WTC11 (cell line): ENCODE measurements around the gene PEAK1. TPM values are rescaled to one million over a fixed set of nuclear protein-coding genes. Genes with fewer than 3 reads are reported as not detected.

Experiments
- ATAC-seq: fragments of 200-7000 bp; cut with Tn5 transposase; 2 replicates; pipeline ENCODE4 v1.10.0; 2021; ENCODE audit warnings: mild to moderate bottlenecking, moderate library complexity
- CTCF ChIA-PET: fragments of 300-600 bp; sonication (Branson Sonifier 250); formaldehyde crosslinking; loops from one replicate; lab custom pipeline; 2021; ENCODE audit warnings: antibody characterized with exemption; lab: Charles Lee
- POLR2A ChIA-PET: fragments of 350-600 bp; sonication (Branson Sonifier 250); formaldehyde crosslinking; loops from one replicate; lab custom pipeline; 2021; ENCODE audit warnings: antibody characterized with exemption; lab: Charles Lee
- DNase-seq: peaks from one replicate; pipeline ENCODE4 v3.0.0; 2021; ENCODE audit warnings: low spot score
- H3K27ac Mint-ChIP-seq: 2 replicates; pipeline ENCODE4 v1.8.0; 2021; ENCODE audit warnings: mixed read lengths
- H3K27me3 Mint-ChIP-seq: 2 replicates; pipeline ENCODE4 v1.8.0; 2021; ENCODE audit warnings: low read depth, mild to moderate bottlenecking, moderate library complexity, mixed read lengths
- H3K36me3 Mint-ChIP-seq: 2 replicates; pipeline ENCODE4 v1.8.0; 2021; ENCODE audit warnings: mixed read lengths
- H3K4me1 Mint-ChIP-seq: 2 replicates; pipeline ENCODE4 v1.8.0; 2022; ENCODE audit warnings: mixed read lengths
- H3K4me3 Mint-ChIP-seq: 2 replicates; pipeline ENCODE4 v1.8.0; 2021; ENCODE audit warnings: mild to moderate bottlenecking, moderate library complexity, mixed read lengths
- H3K9me3 Mint-ChIP-seq: 2 replicates; pipeline ENCODE4 v1.8.0; 2021; ENCODE audit warnings: mixed read lengths
- ATF1 ChIP-seq: sonication (generic); formaldehyde crosslinking; IDR thresholded peaks from 2 replicates; pipeline ENCODE4 v1.8.1; 2023; ENCODE audit warnings: mild to moderate bottlenecking, moderate library complexity, missing genetic modification reagents
- CBFB ChIP-seq: sonication (generic); formaldehyde crosslinking; IDR thresholded peaks from 2 replicates; pipeline ENCODE4 v1.8.1; 2022; ENCODE audit warnings: mild to moderate bottlenecking, low read depth, missing genetic modification reagents
- CREM ChIP-seq: sonication (generic); formaldehyde crosslinking; IDR thresholded peaks from 2 replicates; pipeline ENCODE4 v1.8.1; 2022; ENCODE audit warnings: mild to moderate bottlenecking, missing genetic modification reagents, moderate library complexity
- ELF4 ChIP-seq: sonication (generic); formaldehyde crosslinking; IDR thresholded peaks from 2 replicates; pipeline ENCODE4 v1.8.1; 2022; ENCODE audit warnings: low read depth, mild to moderate bottlenecking, moderate library complexity, missing genetic modification reagents
- EMX1 ChIP-seq: fragments of 250-450 bp; sonication (Bioruptor Pico); IDR thresholded peaks from 2 replicates; pipeline ENCODE4 v1.8.0; 2021; ENCODE audit warnings: mild to moderate bottlenecking
- ETV6 ChIP-seq: sonication (generic); formaldehyde crosslinking; IDR thresholded peaks from 2 replicates; pipeline ENCODE4 v1.8.1; 2022; ENCODE audit warnings: mild to moderate bottlenecking, missing genetic modification reagents
- HMGA2 ChIP-seq: fragments of 250-450 bp; sonication (Bioruptor Pico); IDR thresholded peaks from 2 replicates; pipeline ENCODE4 v1.4.0; 2021; ENCODE audit warnings: mild to moderate bottlenecking, moderate library complexity
- JAZF1 ChIP-seq: fragments of 250-450 bp; sonication (Bioruptor Pico); IDR thresholded peaks from 2 replicates; pipeline ENCODE4 v1.9.0; 2021; ENCODE audit warnings: moderate library complexity, mild to moderate bottlenecking, inconsistent platforms
- KAT7 ChIP-seq: sonication (generic); formaldehyde crosslinking; IDR thresholded peaks from 2 replicates; pipeline ENCODE4 v1.8.1; 2023; ENCODE audit warnings: missing genetic modification reagents, mild to moderate bottlenecking, borderline replicate concordance
- NR1H2 ChIP-seq: sonication (generic); formaldehyde crosslinking; IDR thresholded peaks from 2 replicates; pipeline ENCODE4 v1.9.0; 2021; ENCODE audit warnings: mild to moderate bottlenecking, moderate library complexity, missing genetic modification reagents
- NR2C2 ChIP-seq: sonication (generic); formaldehyde crosslinking; IDR thresholded peaks from 2 replicates; pipeline ENCODE4 v1.8.0; 2022; ENCODE audit warnings: mild to moderate bottlenecking, missing genetic modification reagents
- RORB ChIP-seq: fragments of 250-450 bp; sonication (Bioruptor Pico); IDR thresholded peaks from 2 replicates; pipeline ENCODE4 v1.9.0; 2021; ENCODE audit warnings: mild to moderate bottlenecking
- ZBTB21 ChIP-seq: sonication (generic); formaldehyde crosslinking; IDR thresholded peaks from 2 replicates; pipeline ENCODE4 v1.8.1; 2023; ENCODE audit warnings: mild to moderate bottlenecking, missing genetic modification reagents, borderline replicate concordance
- ZNF396 ChIP-seq: fragments of 250-450 bp; sonication (Bioruptor Pico); IDR thresholded peaks from 2 replicates; pipeline ENCODE4 v1.8.0; 2021; ENCODE audit warnings: mild to moderate bottlenecking, moderate library complexity, borderline replicate concordance
- total RNA-seq: library from RNA; stranded (reverse); gene quantifications from 3 replicates; pipeline ENCODE4 v1.2.3, GENCODE V29; 2021
- TF ChIP-seq, protein P1 (sequence below): sonication (generic); formaldehyde crosslinking; conservative IDR thresholded peaks from 2 replicates; pipeline ENCODE4 v1.8.1; 2023; ENCODE audit warnings: mild to moderate bottlenecking, low read depth, missing genetic modification reagents, moderate library complexity
- TF ChIP-seq, protein P2 (sequence below): sonication (generic); formaldehyde crosslinking; IDR thresholded peaks from 2 replicates; pipeline ENCODE4 v1.8.0; 2022; ENCODE audit warnings: mild to moderate bottlenecking, missing genetic modification reagents
- TF ChIP-seq, protein P3 (sequence below): sonication (generic); formaldehyde crosslinking; IDR thresholded peaks from 2 replicates; pipeline ENCODE4 v1.8.0; 2023; ENCODE audit warnings: missing genetic modification reagents, mild to moderate bottlenecking, borderline replicate concordance
- TF ChIP-seq, protein P4 (sequence below): sonication (generic); formaldehyde crosslinking; IDR thresholded peaks from 2 replicates; pipeline ENCODE4 v1.8.1; 2022; ENCODE audit warnings: missing genetic modification reagents, borderline replicate concordance
- TF ChIP-seq, protein P5 (sequence below): fragments of 200-600 bp; IDR thresholded peaks from 2 replicates; pipeline ENCODE4 v1.8.0; 2022; ENCODE audit warnings: antibody characterized with exemption

PEAK1 gene
- total RNA-seq, 1 experiment from 2014 or later = 49.0 TPM

DNA sequence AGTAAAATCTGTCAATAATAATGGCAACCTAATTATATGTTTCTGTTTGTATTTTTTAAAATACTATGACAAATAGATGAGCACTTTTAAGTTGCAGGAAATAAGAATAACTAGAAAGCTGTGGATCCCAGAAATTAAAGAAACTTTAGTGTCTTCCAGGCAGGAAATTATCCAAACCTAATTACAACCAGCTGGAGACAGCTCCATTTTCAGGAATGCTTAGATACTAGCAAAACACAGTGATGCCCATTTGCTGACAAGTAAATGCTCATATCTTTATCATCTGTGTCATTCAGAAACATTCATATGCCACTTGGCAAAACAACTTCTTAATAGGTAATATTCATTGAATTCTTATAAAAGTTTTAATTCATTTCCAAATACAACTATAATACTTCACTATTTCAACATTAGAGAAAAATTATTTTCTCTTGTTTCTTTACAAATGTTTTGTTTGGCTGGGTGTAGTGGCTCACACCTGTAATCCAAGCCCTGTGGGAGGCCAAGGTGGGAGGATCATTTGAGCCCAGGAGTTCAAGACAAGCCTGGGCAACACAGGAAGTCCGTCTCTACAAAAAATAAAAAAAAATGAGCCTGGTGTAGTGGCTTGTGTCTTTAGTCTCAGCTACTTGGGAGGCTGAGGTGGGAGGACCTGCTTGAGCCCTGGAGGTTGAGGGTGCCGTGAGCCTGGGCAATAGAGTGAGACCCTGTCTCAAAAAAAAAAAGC lies 179.9 kb downstream of the PEAK1 start:
- no peak overlapping the region for H3K4me3 Mint-ChIP-seq
- ATAC-seq = no peak

DNA sequence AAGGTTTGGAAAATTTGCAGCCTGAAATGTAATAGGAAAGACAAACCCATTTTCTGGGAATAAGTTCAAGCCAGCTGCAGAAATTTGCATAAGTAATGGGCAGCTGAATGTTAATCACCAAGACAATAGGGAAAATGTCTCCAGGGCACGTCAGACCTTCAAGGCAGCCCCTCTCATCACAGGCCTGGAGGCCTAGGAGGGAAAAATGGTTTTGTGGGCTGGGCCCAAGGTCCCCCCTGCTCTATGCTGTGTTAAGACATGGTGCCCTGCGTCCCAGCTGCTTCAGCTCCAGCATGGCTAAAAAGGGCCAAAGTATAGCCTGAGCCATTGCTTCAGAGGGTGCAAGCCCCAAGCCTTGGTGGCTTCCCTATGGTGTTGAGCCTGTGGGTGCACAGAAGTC lies 184.3 kb downstream of the PEAK1 start:
- TF ChIP-seq NR2C2 (CRISPR knock-in tag) (no peak), ZNF396 (CRISPR knock-in tag) (no peak), ZBTB21 (CRISPR knock-in tag) (no peak), ETV6 (CRISPR knock-in tag) (no peak), KAT7 (CRISPR knock-in tag) (no peak), EMX1 (CRISPR knock-in tag) (no peak), CREM (CRISPR knock-in tag) (no peak)
- TF ChIP-seq, protein P1, sequence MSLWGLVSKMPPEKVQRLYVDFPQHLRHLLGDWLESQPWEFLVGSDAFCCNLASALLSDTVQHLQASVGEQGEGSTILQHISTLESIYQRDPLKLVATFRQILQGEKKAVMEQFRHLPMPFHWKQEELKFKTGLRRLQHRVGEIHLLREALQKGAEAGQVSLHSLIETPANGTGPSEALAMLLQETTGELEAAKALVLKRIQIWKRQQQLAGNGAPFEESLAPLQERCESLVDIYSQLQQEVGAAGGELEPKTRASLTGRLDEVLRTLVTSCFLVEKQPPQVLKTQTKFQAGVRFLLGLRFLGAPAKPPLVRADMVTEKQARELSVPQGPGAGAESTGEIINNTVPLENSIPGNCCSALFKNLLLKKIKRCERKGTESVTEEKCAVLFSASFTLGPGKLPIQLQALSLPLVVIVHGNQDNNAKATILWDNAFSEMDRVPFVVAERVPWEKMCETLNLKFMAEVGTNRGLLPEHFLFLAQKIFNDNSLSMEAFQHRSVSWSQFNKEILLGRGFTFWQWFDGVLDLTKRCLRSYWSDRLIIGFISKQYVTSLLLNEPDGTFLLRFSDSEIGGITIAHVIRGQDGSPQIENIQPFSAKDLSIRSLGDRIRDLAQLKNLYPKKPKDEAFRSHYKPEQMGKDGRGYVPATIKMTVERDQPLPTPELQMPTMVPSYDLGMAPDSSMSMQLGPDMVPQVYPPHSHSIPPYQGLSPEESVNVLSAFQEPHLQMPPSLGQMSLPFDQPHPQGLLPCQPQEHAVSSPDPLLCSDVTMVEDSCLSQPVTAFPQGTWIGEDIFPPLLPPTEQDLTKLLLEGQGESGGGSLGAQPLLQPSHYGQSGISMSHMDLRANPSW (CRISPR knock-in tag) = no peak
- TF ChIP-seq, protein P2, sequence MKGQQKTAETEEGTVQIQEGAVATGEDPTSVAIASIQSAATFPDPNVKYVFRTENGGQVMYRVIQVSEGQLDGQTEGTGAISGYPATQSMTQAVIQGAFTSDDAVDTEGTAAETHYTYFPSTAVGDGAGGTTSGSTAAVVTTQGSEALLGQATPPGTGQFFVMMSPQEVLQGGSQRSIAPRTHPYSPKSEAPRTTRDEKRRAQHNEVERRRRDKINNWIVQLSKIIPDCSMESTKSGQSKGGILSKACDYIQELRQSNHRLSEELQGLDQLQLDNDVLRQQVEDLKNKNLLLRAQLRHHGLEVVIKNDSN (CRISPR knock-in tag) = no peak
- TF ChIP-seq, all 79 proteins: peak for 0
- no peak overlapping the region for H3K27ac Mint-ChIP-seq
- no peaks in the 10 kb centered on the region for H3K4me1 Mint-ChIP-seq
- CTCF ChIA-PET = no interaction called here
- peaks cover 35% of the 10 kb centered on the region for H3K36me3 Mint-ChIP-seq
- ATAC-seq = no peak
- DNase-seq = no peak
- H3K27me3 Mint-ChIP-seq = no peaks in the 10 kb centered on the region
- peaks cover 25% of the 10 kb centered on the region for H3K9me3 Mint-ChIP-seq
- no peak overlapping the region for H3K4me3 Mint-ChIP-seq
- POLR2A ChIA-PET = no interaction called here

More for the DNA sequence above, 179.9 kb downstream of the PEAK1 start:
- no peaks in the 10 kb centered on the region for H3K27me3 Mint-ChIP-seq
- DNase-seq = no peak
- CTCF ChIA-PET = no interaction called here
- peaks cover 22% of the 10 kb centered on the region for H3K9me3 Mint-ChIP-seq
- POLR2A ChIA-PET = no interaction called here
- H3K27ac Mint-ChIP-seq = no peak overlapping the region
- H3K36me3 Mint-ChIP-seq = peaks cover 31% of the 10 kb centered on the region
- H3K4me1 Mint-ChIP-seq = no peaks in the 10 kb centered on the region
- no peak for TF ChIP-seq CBFB (CRISPR knock-in tag)
- TF ChIP-seq ZNF396 (CRISPR knock-in tag) = no peak

DNA sequence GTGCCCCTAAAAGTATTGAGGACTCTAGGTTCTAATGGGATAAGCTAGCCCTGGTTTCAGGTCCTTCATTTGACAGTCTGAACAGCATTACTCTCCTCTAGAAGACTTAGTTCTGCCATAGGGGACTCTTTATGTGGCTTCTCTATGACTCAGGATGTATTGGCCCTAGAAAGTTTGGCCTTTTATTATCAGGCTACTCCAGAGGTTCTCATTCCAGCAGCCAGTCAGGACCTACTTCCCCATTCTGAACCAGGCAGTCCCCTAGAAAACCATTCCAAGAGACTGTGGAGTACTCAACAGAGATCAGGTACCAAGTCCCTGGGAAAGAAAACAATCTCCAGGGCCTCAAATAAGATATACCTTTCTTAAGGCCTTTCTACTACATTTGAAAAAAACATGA lies 191.1 kb downstream of the PEAK1 start:
- DNase-seq (no peak), ATAC-seq (no peak)
- peaks cover 24% of the 10 kb centered on the region for H3K4me1 Mint-ChIP-seq
- ChIA-PET CTCF (interaction anchor here (1.5 kb wide), 1 partner anchor 315 kb away, joined by 5 read pairs; no protein-coding TSS in a partner anchor), POLR2A (no interaction called here)
- H3K36me3 Mint-ChIP-seq = no peaks in the 10 kb centered on the region
- TF ChIP-seq JAZF1 (CRISPR knock-in tag) (no peak), NR2C2 (CRISPR knock-in tag) (no peak), NR1H2 (CRISPR knock-in tag) (no peak), RORB (CRISPR knock-in tag) (no peak), ATF1 (no peak), ZBTB21 (CRISPR knock-in tag) (no peak), ELF4 (CRISPR knock-in tag) (no peak), KAT7 (CRISPR knock-in tag) (no peak), HMGA2 (CRISPR knock-in tag) (no peak)
- TF ChIP-seq, protein P3, sequence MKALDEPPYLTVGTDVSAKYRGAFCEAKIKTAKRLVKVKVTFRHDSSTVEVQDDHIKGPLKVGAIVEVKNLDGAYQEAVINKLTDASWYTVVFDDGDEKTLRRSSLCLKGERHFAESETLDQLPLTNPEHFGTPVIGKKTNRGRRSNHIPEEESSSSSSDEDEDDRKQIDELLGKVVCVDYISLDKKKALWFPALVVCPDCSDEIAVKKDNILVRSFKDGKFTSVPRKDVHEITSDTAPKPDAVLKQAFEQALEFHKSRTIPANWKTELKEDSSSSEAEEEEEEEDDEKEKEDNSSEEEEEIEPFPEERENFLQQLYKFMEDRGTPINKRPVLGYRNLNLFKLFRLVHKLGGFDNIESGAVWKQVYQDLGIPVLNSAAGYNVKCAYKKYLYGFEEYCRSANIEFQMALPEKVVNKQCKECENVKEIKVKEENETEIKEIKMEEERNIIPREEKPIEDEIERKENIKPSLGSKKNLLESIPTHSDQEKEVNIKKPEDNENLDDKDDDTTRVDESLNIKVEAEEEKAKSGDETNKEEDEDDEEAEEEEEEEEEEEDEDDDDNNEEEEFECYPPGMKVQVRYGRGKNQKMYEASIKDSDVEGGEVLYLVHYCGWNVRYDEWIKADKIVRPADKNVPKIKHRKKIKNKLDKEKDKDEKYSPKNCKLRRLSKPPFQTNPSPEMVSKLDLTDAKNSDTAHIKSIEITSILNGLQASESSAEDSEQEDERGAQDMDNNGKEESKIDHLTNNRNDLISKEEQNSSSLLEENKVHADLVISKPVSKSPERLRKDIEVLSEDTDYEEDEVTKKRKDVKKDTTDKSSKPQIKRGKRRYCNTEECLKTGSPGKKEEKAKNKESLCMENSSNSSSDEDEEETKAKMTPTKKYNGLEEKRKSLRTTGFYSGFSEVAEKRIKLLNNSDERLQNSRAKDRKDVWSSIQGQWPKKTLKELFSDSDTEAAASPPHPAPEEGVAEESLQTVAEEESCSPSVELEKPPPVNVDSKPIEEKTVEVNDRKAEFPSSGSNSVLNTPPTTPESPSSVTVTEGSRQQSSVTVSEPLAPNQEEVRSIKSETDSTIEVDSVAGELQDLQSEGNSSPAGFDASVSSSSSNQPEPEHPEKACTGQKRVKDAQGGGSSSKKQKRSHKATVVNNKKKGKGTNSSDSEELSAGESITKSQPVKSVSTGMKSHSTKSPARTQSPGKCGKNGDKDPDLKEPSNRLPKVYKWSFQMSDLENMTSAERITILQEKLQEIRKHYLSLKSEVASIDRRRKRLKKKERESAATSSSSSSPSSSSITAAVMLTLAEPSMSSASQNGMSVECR = no peak
- TF ChIP-seq, protein P4, sequence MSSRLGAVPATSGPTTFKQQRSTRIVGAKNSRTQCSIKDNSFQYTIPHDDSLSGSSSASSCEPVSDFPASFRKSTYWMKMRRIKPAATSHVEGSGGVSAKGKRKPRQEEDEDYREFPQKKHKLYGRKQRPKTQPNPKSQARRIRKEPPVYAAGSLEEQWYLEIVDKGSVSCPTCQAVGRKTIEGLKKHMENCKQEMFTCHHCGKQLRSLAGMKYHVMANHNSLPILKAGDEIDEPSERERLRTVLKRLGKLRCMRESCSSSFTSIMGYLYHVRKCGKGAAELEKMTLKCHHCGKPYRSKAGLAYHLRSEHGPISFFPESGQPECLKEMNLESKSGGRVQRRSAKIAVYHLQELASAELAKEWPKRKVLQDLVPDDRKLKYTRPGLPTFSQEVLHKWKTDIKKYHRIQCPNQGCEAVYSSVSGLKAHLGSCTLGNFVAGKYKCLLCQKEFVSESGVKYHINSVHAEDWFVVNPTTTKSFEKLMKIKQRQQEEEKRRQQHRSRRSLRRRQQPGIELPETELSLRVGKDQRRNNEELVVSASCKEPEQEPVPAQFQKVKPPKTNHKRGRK = no peak
- TF ChIP-seq, protein P5, sequence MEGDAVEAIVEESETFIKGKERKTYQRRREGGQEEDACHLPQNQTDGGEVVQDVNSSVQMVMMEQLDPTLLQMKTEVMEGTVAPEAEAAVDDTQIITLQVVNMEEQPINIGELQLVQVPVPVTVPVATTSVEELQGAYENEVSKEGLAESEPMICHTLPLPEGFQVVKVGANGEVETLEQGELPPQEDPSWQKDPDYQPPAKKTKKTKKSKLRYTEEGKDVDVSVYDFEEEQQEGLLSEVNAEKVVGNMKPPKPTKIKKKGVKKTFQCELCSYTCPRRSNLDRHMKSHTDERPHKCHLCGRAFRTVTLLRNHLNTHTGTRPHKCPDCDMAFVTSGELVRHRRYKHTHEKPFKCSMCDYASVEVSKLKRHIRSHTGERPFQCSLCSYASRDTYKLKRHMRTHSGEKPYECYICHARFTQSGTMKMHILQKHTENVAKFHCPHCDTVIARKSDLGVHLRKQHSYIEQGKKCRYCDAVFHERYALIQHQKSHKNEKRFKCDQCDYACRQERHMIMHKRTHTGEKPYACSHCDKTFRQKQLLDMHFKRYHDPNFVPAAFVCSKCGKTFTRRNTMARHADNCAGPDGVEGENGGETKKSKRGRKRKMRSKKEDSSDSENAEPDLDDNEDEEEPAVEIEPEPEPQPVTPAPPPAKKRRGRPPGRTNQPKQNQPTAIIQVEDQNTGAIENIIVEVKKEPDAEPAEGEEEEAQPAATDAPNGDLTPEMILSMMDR = no peak
- no peaks in the 10 kb centered on the region for H3K27me3 Mint-ChIP-seq
- no peak overlapping the region for H3K4me3 Mint-ChIP-seq
- no peaks in the 10 kb centered on the region for H3K9me3 Mint-ChIP-seq
- no peak overlapping the region for H3K27ac Mint-ChIP-seq
